Adrenal gland (tissue), 5 donors: ENCODE data around the gene COMMD9.

Experiments used
- POLR2A ChIP-seq, 2 donors: fragments of 450-650 bp; IDR thresholded peaks; one replicate each; pipeline ENCODE4 v1.6.1; 2017; ENCODE audit warnings: antibody characterized with exemption in 2 of 2, mild to moderate bottlenecking in 2 of 2, moderate library complexity in 1 of 2
- TF ChIP-seq, protein P1 (sequence below), 6 experiments: fragments of 450-650 bp in 4 of 6; fragments of 200-600 bp in 2 of 6; sonication (generic) in 1 of 6; IDR thresholded peaks; 1 replicate in 5 of 6; 2 replicates in 1 of 6; pipeline versions ENCODE4 v1.5.1 to v1.8.0; 2016 to 2021; ENCODE audit warnings: antibody characterized with exemption in 6 of 6, mild to moderate bottlenecking in 2 of 6, moderate library complexity in 1 of 6
- donor health status: DM: no; HTN: no; CAD: no.

DNA sequence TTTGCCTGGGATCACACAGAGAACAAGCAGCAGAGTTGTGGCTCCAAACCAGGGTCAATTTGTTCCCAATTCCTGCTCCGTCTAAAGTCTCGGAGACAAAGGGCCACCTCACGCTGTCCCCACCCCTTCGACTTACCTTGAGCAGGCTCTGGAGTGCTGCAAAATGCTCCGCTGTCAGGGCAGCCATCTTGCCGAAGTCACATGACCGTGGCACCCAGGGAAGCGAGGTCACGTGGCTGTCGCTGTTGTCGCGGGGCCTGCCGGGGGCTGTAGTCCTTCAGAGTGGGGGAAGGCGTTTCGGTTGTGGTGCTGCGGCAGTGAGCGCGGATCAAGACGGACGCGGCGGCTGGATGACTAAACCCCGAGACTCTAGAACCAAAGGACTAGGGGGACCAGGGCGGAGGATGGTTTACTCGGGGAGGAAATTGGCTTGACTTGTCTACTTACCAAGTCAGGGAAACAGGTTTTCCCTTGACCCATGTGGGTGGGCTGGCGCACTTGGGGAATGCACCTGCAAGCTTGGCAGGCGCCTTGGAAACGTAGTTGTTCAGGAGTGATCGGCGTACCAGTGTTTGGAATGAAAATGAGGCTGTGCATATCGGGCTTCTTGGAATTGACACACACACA lies at the start of gene COMMD9:
- TF ChIP-seq, protein P1, sequence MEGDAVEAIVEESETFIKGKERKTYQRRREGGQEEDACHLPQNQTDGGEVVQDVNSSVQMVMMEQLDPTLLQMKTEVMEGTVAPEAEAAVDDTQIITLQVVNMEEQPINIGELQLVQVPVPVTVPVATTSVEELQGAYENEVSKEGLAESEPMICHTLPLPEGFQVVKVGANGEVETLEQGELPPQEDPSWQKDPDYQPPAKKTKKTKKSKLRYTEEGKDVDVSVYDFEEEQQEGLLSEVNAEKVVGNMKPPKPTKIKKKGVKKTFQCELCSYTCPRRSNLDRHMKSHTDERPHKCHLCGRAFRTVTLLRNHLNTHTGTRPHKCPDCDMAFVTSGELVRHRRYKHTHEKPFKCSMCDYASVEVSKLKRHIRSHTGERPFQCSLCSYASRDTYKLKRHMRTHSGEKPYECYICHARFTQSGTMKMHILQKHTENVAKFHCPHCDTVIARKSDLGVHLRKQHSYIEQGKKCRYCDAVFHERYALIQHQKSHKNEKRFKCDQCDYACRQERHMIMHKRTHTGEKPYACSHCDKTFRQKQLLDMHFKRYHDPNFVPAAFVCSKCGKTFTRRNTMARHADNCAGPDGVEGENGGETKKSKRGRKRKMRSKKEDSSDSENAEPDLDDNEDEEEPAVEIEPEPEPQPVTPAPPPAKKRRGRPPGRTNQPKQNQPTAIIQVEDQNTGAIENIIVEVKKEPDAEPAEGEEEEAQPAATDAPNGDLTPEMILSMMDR (IDR thresholded peaks at IDR 0.05), result no peak
- peak; percentile 53 to 73 for TF ChIP-seq POLR2A (IDR thresholded peaks at IDR 0.05)
